Fibroblast of lung (primary cell): ENCODE results near the gene ITCH.

ENCODE experiments used
- CTCF ChIP-seq, 2 donors: IDR thresholded peaks in 1 of 2; conservative IDR thresholded peaks in 1 of 2; 1 replicate in 1 of 2; 2 replicates in 1 of 2; pipeline ENCODE4 v1.5.1; 2011 to 2012; ENCODE audit warnings: low read length in 2 of 2, control low read depth in 1 of 2, inconsistent platforms in 1 of 2, low read depth in 1 of 2, mild to moderate bottlenecking in 1 of 2
- EZH2 ChIP-seq: IDR thresholded peaks from 2 replicates; pipeline ENCODE4 v1.5.1; 2012; ENCODE audit warnings: low read length, control low read depth, mild to moderate bottlenecking; ENCODE audit errors: missing control alignments

GRCh38 chr20:34362502-34363061 is 491 bp upstream of the ITCH start:
- TF ChIP-seq CTCF (conservative IDR thresholded peaks at IDR 0.05 in 1 of 2, IDR thresholded peaks at IDR 0.05 in 1 of 2; ENCODE audit: low read depth in 1 of 2, low read length in 2 of 2) (no peak), EZH2 (no peak)
